NCI-H2081 (cell line): ENCODE results near the gene TTC28.
A peak's percentile ranks its signal among the peaks of the same experiment; 100 is the strongest.
"Not testable (repeated sequence)": the region's sequence is repeated elsewhere in the genome, so short reads cannot be mapped to it uniquely, and the experiment has no call there.

Source experiments
- DNase-seq, 2 experiments: peaks; one replicate each; lab custom pipeline; 2025; lab: John Stamatoyannopoulos, UW

The TTC28 gene

DNA sequence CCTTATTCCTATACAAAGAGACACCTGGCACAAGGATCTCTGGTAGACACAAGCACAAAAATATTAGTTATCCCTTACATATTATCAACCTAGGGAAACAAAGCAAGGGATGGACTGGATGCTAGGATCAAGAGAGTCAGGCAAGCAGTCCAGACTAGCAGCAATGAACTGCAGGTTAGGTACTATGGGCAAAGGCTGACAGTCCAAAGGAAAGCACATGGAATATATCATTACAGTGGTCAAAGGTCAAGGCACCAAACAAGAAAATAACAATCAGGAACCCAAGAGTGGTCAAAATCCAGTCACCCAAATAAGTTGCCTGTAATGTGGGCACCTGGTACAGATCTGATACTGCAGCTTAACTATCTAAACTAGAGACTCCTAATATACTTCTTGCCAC is 77.7 kb downstream of the TTC28 start:
- DNase-seq, result no peak

DNA sequence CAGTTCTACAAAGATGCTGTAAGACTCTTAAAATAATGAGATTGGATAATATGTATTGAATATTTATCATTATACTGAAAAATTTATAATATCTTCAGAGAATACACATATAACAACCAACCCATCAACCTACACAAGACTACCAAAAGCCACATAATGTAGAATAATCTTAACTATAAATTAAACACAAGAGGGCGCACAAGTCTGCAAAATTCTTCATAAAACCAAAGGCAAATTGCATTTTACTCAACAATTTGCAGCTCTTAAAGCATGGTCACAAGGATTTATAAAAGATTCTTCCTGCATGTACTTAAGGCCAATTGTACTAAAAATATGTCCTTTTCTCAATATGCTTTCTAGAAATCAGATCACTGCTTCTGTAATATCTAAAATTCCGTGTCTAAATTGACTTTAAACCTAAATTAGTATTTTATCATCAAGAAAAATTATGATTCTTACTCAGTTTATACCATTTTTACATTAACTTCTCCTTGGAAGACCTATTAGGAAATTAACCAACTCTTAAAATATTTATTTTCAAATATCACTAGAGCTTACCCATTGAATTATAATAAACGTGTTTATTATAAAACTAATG is 79.0 kb downstream of the TTC28 start:
- peak; percentile 46 to 64 for DNase-seq

DNA sequence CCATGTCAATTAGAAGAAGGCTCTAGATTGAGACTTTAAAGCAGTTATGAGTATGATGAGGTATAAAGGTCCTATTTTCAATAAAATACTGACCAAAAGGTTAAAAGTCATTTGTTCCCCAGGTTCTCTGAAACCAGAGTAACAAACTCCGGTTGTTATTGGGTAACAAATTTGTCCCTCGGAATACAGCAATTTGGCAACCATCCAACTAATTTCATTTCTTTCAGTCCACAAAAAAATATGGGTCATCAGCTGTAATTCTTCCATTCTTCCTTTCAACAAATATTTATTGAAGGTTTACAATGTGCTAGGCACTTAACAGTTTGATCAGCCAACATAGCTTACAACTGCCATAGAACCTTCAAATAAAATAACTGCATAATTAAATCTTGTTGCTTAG is 79.9 kb downstream of the TTC28 start:
- no peak for DNase-seq

DNA sequence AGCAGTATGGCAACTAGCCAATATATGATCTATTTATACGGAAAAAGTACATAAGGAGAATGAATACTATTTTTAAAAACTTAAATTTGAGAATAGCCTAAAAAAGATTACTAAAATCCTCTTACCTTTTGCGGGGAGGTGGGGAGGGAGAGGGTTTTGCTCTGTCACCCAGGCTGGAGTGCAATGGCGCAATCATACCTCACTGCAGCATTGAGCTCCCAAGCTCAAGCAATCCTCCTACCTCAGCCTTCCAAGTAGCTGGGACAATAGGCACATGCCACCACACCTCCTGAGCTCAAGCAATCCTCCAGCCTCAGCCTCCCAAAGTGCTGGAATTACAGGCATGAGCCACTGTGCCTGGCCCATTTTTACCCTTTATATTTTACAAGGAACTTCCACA is 82.0 kb downstream of the TTC28 start:
- DNase-seq, result no peak

DNA sequence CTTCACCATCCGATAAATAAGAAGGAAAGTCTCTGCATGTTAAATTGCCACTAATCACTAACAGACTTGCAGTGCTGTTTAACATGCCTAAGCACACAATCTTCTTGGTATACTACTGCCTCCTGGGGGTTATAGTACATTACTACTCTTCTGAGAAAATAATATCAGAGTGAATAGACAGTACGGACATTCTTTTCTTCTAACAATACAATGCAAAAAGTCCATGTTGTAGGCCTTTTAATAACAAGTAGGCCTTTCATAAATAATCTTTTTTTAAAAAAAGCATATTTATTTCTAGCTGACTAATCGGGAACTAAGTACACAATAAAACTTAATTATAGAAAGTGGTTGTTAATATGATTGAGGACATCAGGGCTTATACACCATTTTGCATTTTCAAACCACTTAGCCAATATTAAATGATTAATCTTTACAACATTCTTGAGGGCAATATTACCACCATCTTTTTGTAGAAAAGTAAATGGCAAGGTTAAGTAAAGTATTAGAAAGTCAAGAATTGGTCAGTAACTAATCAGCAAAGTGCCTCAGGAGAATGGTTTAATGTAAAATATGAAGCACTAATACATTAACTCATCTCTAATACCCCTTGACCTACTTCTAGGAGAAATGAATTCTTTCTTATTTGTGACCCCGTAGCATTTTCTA is 84.7 kb downstream of the TTC28 start:
- peak; percentile 60 to 62 for DNase-seq

DNA sequence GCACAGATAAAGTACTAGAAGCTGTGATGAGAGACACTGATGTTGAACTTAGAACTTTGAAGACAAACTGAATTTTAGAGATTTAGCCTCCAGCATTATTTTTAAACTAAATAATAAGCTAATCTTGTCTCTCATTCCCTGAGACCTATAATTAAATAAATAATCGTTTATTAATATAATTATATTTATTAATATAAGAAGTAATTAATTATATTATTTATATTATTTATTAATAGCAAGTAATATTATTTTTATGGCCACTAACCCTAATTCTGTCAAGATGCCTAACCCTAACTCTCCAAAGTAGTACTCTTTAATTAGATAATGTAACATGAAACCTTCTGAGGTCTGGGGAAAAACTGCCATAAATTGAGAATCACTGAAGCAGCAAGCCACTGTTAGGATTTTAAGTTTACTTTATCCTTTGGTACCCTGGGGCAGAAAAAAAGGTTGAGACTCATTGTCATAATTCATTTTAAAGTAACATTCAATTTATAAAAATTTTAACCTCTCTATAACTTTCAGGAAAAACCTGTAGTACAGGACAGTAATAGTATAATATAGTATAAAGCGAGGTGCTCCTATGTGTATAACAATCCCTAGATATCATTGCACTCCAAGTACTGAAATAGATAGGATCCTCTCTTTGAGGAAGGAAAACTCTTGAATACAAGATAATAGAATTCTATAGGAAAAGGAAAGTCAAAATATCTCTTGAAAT is 85.4 kb downstream of the TTC28 start:
- DNase-seq, result no peak

DNA sequence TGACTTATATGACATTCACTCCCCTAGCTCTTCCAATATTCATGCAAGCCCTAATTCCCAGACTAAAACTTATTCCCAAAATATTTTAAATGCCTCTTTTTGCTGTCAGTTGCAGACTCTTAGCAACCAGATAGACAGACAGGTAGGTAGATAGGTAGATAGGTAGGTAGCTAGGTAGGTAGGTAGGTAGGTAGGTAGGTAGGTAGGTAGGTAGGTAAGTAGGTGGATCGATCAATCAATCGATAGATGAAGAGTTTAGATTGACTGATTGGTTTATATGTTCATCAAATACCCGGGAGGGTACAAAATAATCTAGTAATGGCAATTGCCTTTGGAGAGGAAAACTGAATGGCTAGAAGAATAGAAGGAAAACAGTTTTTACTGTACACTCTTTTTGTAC is 86.3 kb downstream of the TTC28 start:
- no peak for DNase-seq

DNA sequence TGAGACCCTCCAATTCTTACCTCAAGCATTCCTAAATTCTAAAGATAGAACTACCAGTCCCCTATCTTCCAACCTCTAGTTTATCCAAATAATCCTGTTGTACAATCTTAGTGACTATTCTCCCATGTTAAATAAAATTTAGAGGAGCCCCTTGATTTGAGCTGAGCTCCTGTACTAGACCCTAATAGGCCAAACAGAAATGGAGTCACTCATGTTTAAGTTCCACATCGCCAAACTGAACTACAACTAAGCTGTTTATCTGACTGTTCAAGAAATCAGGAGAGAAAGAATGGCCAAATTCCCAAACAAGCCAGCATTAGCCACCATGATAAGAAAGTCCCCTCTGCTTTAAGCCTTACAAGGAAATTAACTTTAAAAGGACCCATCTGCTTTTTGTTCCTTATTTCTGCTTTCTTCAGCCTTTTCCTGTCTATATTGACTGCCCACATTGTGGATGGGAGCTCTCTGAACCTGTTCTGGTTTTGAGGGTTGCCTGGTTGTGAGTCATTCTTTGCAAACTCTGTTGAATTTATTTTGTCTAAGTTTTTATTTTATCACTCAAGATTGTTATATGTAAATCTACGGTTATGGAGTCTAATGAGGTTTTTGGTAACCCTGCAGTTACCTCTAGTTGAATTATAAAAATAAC is 90.4 kb downstream of the TTC28 start:
- no peak for DNase-seq

DNA sequence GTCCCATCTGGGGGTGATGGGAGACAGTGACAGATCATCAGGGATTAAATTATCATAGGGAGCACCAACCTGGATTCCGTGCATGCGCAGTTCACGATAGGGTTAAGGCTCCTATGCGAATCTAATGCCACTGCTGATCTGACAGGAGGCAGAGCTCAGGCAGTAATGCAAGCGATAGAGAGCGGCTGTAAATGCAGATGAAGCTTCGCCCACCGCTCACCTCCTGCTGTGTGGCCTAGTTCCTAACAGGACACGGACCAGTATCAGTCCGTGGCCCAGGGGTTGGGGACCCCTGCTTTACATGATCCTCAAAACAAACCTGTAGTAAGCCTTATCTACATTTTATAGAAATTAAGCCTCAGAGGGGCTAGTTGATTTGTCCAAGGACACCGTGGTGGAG is 94.3 kb downstream of the TTC28 start:
- no peak for DNase-seq

DNA sequence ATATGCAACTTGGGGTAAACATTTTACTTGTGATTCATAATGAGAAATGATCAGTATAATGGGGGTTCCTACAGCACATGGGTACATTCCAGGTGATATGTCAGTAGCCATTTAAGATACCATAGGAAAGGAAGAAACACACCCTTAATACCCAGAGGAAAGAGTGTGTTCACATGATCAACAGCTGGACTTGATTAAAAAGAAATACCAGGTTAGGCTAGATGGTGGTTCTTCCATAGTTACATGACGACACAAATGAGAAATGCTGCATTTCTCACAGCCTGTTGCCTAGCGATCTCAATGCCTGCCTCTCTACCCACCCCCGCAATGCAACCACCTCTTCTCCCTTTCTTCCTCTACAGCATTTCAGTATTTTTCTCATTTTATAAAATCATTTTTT is 96.8 kb downstream of the TTC28 start:
- no peak for DNase-seq

DNA sequence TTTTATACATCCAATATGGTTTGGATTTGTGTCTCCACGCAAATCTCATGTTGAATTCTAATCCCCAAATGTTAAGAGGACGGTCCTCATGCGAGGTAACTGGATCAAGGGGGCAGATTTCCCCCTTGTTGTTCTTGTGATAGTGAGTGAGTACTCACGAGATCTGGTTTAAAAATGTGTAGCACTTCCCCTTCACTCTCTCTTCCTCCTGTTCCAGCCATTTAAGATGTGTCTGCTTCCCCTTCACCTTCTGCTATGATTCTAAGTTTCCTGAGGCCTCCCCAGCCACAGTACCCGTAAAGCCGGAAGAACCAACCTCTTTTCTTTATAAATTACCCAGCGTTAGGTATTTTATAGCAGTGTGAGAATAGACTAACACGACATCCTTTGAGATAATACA is 98.6 kb downstream of the TTC28 start:
- no peak for DNase-seq

DNA sequence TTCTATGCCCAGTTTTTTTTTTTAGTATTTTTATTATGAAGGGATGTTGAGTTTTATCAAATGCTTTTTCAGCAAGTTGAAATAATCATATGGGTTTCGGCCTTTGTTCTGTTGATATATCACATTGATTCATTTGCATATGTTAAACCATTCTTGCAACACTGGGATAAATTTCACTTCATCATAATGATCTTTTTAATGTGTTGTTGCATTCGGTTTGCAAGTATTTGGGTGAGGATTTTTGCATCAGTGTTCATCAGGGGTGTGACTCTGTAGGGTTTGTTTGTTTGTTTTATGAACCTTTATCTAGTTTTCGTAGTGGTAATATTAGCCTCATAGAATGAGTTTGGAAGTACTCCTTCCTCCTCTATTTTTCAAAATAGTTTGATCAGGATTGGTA is 103.5 kb downstream of the TTC28 start:
- DNase-seq, result no peak

DNA sequence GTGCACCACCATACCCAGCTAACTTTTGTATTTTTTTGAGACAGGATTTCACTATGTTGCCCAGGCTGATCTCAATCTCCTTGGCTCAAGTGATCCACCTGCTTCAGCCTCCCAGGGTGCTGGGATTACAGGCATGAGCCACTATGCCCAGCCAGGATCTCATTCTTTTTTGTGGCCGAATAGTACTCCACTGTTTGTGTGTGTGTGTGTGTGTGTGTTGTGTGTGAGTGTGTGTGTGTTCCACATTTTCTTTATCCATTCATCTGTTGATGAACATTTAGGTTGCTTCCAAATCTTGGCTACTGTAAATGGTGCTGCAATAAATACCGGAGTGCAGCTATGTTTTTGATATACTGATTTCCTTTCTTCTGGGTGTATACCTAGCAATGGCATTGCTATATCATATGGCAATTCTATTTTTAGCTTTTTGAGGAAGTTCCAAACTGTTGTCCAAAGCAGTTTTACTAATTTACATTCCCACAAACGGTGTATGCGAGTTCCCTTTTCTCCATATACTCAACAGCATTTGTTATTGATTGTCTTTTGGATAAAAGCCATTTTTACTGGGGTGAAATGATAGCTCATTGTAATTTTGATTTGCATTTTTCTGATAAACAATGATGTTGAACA is 105.4 kb downstream of the TTC28 start:
- DNase-seq, result no peak

DNA sequence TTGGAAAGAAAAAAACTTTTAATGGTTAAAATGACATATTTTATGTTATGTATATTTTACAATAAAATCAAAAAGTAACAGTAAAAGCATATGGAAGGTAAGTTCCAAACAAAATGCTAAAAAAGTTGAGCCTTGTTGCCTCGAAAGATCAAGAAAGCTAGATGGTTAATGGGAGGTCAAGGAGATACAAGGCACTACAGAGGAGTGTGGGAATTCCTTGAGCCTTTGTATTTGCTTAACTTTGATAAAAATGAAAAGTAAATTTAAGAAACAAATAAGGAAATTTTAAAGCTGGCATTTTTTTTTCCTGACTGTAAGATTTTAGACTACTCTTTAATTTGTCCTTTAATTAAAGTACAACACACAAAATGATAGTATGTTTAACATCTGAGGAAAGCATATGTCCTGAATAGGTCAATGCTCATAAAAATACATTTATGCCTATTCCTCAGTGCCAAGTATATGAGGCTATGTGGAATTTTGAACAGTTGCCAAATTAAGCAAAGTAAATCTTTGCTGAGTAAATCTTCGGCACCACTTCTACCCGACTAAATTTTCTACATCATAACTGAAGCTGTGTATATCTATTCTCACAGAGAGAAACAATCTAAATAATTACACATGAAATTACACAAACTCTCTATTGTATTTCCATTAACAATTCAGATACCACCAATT is 108.8 kb downstream of the TTC28 start:
- no peak for DNase-seq

DNA sequence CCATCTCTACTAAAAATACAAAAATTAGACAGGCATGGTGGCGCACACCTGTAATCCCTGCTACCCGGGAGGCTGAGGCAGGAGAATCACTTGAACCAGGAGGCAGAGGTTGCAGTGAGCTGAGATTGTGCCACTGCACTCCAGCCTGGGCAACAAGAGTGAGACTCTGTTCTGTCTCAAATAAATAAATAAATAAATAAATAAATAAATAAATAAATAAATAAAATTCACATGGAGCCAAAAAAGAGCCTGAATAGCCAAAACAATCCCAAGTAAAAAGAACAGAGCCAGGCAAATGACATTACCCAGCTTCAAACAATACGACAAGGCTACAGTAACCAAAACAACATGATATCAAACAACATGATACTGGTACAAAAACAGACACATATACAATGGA is 110.7 kb downstream of the TTC28 start:
- DNase-seq, result not testable (repeated sequence)

DNA sequence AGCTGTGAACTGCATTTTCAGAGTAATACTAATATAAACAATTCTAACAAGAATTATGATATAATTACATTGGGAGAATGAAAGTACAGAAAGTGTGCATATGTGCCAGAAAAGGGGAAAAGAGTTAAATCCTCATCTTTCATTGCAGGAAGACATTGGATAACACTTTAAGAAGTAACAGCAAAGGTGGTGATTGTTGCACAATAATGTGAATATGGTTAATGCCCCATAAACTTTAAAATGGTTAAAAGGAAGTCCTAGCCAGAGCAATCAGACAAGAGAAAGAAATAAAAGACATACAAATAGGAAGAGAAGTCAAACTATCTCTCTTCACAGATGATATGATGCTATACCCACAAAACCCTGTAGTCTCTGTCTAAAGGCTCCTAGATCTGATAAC is 111.5 kb downstream of the TTC28 start:
- no peak for DNase-seq

DNA sequence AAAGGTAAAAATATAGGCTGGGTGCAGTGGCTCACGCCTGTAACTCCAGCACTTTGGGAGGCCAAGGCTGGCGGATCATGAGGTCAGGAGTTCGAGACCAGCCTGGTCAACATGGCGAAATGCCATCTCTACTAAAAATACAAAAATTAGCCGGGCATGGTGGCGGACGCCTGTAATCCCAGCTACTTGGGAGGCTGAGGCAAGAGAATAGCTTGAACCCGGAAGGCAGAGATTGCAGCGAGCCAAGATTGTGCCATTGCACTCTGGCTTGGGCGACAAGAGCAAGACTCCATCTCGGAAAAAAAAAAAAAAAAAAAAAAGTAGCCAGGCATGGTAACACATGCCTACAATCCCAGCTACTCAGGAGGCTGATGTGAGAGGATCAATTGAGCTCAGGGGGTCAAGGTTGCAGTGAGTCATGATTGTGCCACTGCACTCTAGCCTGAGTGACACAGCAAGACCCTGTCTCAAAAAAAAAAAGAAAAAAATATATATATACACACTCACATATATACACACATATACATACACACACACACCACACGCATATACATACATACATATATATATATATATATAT is 112.6 kb downstream of the TTC28 start:
- not testable (repeated sequence) for DNase-seq

DNA sequence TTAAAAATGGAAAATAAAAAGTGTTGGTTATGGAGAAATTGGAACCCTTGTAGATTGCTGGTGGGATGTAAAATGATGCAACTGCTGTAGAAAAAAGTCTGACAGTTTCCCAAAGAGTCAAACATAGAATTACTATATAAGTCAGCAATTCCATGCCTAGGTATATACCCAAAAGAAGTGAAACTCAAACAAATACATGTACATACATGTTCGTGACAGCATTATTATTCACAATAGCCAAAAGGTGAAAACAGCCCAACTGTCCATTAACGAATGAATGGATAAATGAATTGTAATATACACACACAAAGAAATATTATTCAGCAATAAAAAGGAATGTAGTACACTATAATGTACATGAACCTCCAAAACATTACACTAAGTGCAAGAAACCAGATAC is 116.0 kb downstream of the TTC28 start:
- DNase-seq, result no peak

DNA sequence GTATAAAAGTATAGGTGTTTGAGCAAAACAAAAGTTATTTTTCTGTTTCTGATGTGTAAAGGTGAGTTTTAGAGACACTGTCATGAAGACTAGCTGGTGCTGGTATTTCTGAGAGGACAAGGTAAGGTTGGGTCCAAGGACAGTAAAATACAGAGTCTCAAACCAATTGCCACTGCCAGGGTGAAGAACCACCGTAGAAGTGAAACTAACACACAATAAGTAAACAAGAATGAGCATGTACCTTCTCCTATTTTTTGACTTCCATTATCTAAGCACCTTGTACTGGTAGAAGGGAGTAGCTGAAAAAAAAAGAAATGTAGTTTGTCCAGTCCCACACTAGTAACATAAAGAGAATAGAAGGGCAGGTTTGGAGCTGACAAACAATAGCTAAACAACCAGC is 117.3 kb downstream of the TTC28 start:
- no peak for DNase-seq

DNA sequence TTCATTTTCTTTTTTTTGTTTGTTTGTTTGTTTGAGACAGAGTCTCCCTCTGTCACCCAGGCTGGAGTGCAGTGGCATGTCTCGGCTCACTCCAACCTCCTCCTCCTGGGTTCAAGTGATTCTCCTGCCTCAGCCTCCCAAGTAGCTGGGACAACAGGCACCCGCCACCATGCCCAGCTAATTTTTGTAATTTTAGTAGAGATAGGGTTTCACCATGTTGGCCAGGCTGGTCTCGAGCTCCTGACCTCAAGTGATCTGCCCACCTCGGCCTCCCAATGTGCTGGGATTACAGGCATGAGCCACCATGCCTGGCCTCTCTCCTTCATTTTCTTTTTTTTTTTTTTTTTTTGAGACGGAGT is 118.9 kb downstream of the TTC28 start:
- DNase-seq, result not testable (repeated sequence)

DNA sequence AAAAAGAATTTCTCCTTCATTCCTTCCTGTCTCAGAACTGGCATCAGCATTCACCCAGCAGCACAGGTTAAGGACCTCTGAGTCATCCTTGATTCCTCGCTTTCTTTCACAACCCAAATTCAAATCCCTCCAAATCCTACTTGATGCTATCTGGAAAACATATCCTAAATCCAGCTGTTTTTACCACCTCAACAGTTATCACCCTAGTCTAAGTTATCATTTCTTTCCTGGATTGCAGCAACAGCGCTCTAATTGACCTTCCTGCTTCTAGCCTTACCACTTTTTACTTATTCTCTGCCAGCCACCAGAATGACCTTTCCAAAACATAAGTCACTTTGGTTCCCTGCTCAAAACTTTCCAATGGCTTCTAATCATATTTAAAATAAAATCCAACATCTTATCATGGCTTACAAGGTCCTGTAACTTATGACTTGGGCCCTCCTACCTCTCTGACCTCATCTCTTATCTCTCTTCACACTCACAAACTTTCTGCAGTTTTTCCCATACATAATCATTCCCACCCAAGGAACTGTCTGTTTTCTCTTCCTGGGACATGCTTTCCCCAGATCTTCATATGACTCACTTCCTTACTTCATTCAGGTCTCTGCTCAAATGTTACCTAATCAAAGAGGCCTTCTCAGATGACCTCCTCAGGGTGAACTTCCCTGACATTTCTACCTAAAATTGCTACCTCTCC is 119.4 kb downstream of the TTC28 start:
- DNase-seq, result no peak
